Ishikawa (cell line): Measurements from ENCODE around the gene CACNB3.

ENCODE experiments used
- CEBPB ChIP-seq: IDR thresholded peaks from 2 replicates; pipeline ENCODE4 v1.6.1; 2012
- CREB1 ChIP-seq: IDR thresholded peaks from 2 replicates; pipeline ENCODE4 v1.6.1; 2012; ENCODE audit warnings: low read depth
- EGR1 ChIP-seq: IDR thresholded peaks from 2 replicates; pipeline ENCODE4 v1.6.1; 2012
- EP300 ChIP-seq: IDR thresholded peaks from 2 replicates; pipeline ENCODE4 v1.6.1; 2012; ENCODE audit warnings: borderline replicate concordance
- FOXM1 ChIP-seq: IDR thresholded peaks from 2 replicates; pipeline ENCODE4 v1.6.1; 2012; ENCODE audit warnings: low read depth, borderline replicate concordance
- MAX ChIP-seq: IDR thresholded peaks from 2 replicates; pipeline ENCODE4 v1.6.1; 2012
- NFIC ChIP-seq: IDR thresholded peaks from 2 replicates; pipeline ENCODE4 v1.6.1; 2012
- RAD21 ChIP-seq: IDR thresholded peaks from 2 replicates; pipeline ENCODE4 v1.6.1; 2012; ENCODE audit warnings: low read depth
- REST ChIP-seq: IDR thresholded peaks from 2 replicates; pipeline ENCODE4 v1.6.1; 2012; ENCODE audit warnings: low read depth, mild to moderate bottlenecking
- TAF1 ChIP-seq: IDR thresholded peaks from 2 replicates; pipeline ENCODE4 v1.6.1; 2012; ENCODE audit warnings: low read depth, mild to moderate bottlenecking
- TCF12 ChIP-seq: IDR thresholded peaks from 2 replicates; pipeline ENCODE4 v1.6.1; 2012; ENCODE audit warnings: low read depth
- TEAD4 ChIP-seq: IDR thresholded peaks from 2 replicates; pipeline ENCODE4 v1.6.1; 2012
- USF1 ChIP-seq: IDR thresholded peaks from 2 replicates; pipeline ENCODE4 v1.6.1; 2012
- YY1 ChIP-seq: IDR thresholded peaks from 2 replicates; pipeline ENCODE4 v1.6.1; 2012; ENCODE audit warnings: low read depth
- ZBTB7A ChIP-seq: IDR thresholded peaks from 2 replicates; pipeline ENCODE4 v1.6.1; 2012; ENCODE audit warnings: low read depth

The CACNB3 gene

GRCh38 chr12:48817873-48818830 lies at the start of gene CACNB3:
Gene CACNB3 (plus strand): TSS chr12:48818496. CDS start chr12:48818930, 434 bp downstream.
- TF ChIP-seq NFIC (no peak), YY1 (0 out of 2 replicates have a peak, but pooled peaks have one; percentile 40), EP300 (no peak), TAF1 (0 out of 2 replicates have a peak, but pooled peaks have one; percentile 41), TCF12 (peak; percentile 52; the same call in 1 of the 2 replicates), ZBTB7A (peak; percentile 89), FOXM1 (no peak), REST (no peak), EGR1 (peak; percentile 88), TEAD4 (no peak; the same call in 1 of the 2 replicates), USF1 (no peak), CREB1 (no peak), RAD21 (no peak), MAX (no peak), CEBPB (no peak)

- TF ChIP-seq TCF12, result no peak
- no peak for TF ChIP-seq REST
- no peak for TF ChIP-seq TEAD4
- no peak for TF ChIP-seq RAD21
- TF ChIP-seq USF1, result no peak
- TF ChIP-seq CEBPB, result no peak
Measured at GRCh38 chr12:48768736-48769135, 49.6 kb upstream of the CACNB3 start.

- TF ChIP-seq TAF1 (no peak), REST (no peak), EP300 (no peak), MAX (no peak), FOXM1 (no peak), TEAD4 (no peak), CEBPB (no peak), NFIC (no peak), EGR1 (no peak), CREB1 (no peak), TCF12 (no peak), YY1 (no peak), RAD21 (no peak), ZBTB7A (no peak), USF1 (no peak)
Measured at GRCh38 chr12:48770756-48771155, 47.5 kb upstream of the CACNB3 start.
